OCI-LY3 (cell line): ENCODE measurements around the gene DIP2C.
"Not testable (repeated sequence)": the region's sequence is repeated elsewhere in the genome, so short reads cannot be mapped to it uniquely, and the experiment has no call there.

Experiments
- CTCF ChIP-seq: fragments of 200-600, 300-600 bp; sonication (generic); IDR thresholded peaks from 2 replicates; pipeline ENCODE4 v1.5.1; 2014; ENCODE audit warnings: antibody characterized with exemption, low read length, low read depth
- EZH2phosphoT487 ChIP-seq: fragments of 200-600 bp; shearing (Covaris generic); IDR thresholded peaks from 2 replicates; pipeline ENCODE4 v1.6.1; 2018; ENCODE audit warnings: antibody characterized with exemption, mixed run types, low read depth

GRCh38 chr10:394439-395101 lies 294.9 kb downstream of the DIP2C start:
- TF ChIP-seq CTCF, EZH2phosphoT487: not testable (repeated sequence)
